ENCODE measurements around the gene SLC6A7. TPM values are rescaled to one million over a fixed set of nuclear protein-coding genes. Genes with fewer than 3 reads are reported as not detected.
A peak's percentile ranks its signal among the peaks of the same experiment; 100 is the strongest.
"Not testable (repeated sequence)": the region's sequence is repeated elsewhere in the genome, so short reads cannot be mapped to it uniquely, and the experiment has no call there.

The SLC6A7 gene
- polyA plus RNA-seq, 4 donors: 0.06 to 0.08 (median 0.06) TPM; not detected in 1

- DNase-seq (ENCODE audit: low read depth in 4 of 4, low spot score in 3 of 4): no peak
Observed at GRCh38 chr5:150214289-150214688, 24.4 kb downstream of the SLC6A7 start.

DNA sequence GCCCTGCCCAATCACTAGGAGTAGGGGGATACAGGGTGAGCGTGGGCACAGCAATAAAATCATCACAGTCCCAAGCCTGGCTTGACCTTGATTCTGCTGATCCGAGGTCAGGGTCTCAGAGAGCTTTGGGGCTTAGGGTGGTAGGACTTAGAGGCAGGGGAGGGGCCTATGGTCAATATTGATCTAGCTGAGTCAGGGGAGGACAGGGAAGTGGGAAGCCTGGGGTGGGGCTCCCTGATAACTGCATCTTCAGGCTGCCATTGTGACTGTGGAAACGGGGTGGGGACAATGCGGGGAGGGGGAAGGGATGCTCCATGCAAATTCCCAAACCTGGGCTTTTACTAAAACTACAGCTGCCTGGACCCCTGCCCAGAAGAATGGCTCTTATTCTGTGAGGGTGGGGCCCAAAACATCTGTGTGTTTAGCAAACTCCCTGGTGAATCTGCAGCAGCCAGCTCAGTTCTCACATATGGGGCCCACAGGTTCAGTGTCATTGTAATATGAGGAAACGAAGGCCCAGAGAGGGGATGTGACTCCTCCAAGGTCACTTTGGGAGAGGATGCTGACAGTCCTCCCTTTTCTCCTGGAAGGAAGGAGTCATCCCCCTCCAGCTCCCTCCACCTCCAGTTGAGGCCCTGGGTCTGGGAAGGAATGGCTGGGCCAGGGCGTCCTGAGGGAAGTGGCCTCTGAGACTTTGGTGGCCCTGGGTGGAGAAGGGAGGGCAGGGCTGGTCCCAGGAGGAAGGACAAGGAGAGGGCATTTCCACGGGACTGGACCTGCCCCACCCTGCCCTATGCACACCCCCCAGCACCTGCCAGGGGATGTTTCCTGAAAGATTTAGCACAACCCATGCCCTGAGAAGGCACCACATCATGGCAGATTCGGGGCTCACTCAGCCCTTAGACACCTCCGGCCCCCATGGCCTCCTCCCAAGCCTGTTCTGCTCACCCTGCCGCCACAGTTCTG lies 26.4 kb downstream of the SLC6A7 start:
- DNase-seq (ENCODE audit: low read depth in 4 of 4, low spot score in 3 of 4): no peak

- DNase-seq (ENCODE audit: low read depth in 4 of 4, low spot score in 3 of 4): no peak
Observed at GRCh38 chr5:150217038-150217437, 27.2 kb downstream of the SLC6A7 start.

- peak; percentile 57 to 77 (median 72) for DNase-seq (ENCODE audit: low read depth in 4 of 4, low spot score in 3 of 4)
Observed at GRCh38 chr5:150217873-150218692, 28.2 kb downstream of the SLC6A7 start.

- no peak for DNase-seq (ENCODE audit: low read depth in 4 of 4, low spot score in 3 of 4)
Observed at GRCh38 chr5:150218693-150219035, 28.8 kb downstream of the SLC6A7 start.

- DNase-seq (ENCODE audit: low read depth in 4 of 4, low spot score in 3 of 4): no peak
Observed at GRCh38 chr5:150219142-150219541, 29.3 kb downstream of the SLC6A7 start.

GRCh38 chr5:150219861-150220260 lies 30.0 kb downstream of the SLC6A7 start:
- no peak for DNase-seq (ENCODE audit: low read depth in 4 of 4, low spot score in 3 of 4)

DNA sequence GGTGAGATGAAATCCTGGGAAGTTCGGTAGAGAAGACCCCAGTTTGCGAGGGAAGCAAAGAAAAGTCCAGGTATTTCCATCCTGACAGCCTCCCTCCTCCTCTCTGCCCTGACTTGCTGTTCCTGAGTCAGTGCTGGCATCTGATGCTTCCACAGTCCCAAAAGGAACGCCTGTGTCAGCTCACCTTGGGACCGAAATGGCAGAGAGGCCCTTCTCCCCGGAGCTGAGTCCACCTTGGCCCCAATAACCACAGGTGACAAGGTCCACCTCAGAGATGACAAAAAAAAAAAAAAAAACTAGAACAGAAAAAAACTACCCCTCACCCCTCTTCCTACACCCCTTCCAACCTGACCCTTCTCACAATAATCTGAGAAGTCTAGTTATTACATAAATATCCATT lies 31.6 kb downstream of the SLC6A7 start:
- DNase-seq (ENCODE audit: low read depth in 4 of 4, low spot score in 3 of 4): no peak

DNA sequence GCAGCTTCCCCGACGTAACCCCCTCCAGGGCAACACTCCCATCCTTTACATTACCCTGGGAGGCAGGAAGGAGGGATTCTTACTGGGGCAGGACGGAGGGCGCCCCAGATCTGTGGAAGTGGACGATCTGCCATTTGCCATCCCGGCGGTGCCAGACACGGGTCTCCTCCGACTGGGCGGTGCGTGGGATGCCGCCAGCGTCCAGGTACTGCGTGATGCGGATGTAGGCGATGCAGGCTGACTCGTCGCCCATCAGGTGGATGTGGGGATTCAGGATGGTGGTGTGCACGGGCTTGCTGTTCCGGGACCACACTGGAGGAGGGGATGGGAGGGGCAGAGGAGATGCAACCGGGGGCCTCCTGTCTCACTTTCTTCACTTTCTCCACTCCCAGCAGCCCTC lies 33.0 kb downstream of the SLC6A7 start:
- no peak for DNase-seq (ENCODE audit: low read depth in 4 of 4, low spot score in 3 of 4)

- DNase-seq (ENCODE audit: low read depth in 4 of 4, low spot score in 3 of 4): no peak
Observed at GRCh38 chr5:150223474-150223873, 33.6 kb downstream of the SLC6A7 start.

DNA sequence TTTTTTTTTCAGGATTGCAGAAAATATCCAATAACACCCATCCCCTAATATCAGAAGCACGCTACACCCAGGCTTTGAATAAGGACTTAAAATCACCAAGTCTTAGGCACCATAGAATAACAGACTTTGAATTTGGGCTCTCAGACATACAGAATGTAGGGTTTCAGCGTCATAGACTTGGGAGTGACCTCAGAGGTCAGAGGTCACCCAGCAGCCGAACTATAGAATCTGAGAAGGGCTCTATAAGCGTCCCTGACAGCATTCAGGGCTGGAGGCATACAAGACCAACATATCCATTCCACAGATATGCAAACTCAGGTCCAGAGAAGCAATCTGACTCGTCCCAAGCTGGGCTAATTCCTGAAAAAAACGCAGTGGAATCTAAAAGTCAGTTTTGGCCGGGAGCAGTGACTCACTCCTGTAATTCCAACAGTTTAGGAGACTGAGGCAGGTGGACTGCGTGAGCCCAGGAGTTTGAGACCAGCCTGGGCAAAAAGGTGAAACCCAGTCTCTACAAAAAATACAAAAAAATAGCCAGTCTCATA lies 34.7 kb downstream of the SLC6A7 start:
- no peak for DNase-seq (ENCODE audit: low read depth in 4 of 4, low spot score in 3 of 4)

GRCh38 chr5:150227036-150227435 lies 37.2 kb downstream of the SLC6A7 start:
- no peak for DNase-seq (ENCODE audit: low read depth in 4 of 4, low spot score in 3 of 4)

DNA sequence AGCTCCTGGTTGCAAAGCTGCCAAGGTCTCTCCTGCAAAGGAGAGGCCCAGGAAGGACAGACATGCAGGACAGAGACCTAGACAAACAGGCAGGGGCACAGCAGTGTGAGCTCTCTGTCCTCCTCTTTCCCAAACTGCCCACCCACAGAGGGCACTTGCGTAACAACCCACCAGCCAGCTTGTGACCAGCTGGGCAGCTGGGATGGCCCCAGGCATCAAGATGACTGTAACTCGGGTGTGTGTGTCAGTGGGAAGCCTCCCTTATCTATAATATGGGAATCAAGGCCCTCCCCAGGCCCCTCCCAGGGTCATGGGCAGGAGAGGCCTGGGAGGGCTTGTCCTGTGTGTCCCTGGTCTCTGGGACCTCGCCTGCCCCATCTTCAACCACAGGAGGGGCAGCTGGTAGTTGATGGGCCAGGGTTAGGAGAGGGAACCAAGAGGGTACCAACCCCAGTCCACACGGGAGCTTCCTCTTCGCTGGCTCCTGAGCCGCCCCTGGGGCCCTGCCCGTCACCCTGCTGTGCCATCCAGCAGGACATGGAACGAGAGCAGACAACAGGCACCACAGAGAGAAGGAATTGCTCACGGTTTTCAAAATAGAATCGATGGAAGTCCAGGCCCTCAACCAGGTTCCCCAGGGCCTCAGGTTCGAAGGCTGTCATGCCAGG lies 37.9 kb downstream of the SLC6A7 start:
- DNase-seq (ENCODE audit: low read depth in 4 of 4, low spot score in 3 of 4): no peak

DNA sequence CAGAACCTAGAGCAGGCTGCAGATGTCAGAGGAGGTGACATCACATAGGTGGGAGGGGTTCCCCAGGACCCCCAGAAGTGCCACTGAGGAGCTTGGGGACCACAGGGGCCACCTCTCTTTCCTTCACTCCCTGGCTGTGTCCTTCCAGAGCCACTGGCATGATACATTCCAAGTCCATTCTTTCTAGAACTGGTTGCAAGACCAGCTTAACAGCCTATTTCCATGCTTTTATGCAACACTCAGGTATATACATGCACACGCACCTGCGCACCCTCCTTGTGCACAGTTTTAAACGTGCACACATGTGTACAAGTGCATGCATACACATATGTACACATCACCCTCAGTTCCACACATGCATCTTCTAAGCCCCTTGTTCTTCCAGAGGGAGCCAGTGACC lies 39.7 kb downstream of the SLC6A7 start:
- no peak for DNase-seq (ENCODE audit: low read depth in 4 of 4, low spot score in 3 of 4)

- no peak for DNase-seq (ENCODE audit: low read depth in 4 of 4, low spot score in 3 of 4)
Observed at GRCh38 chr5:150230842-150231241, 41.0 kb downstream of the SLC6A7 start.

GRCh38 chr5:150233706-150234105 lies 43.8 kb downstream of the SLC6A7 start:
- DNase-seq (ENCODE audit: low read depth in 4 of 4, low spot score in 3 of 4): not testable (repeated sequence)

- no peak for DNase-seq (ENCODE audit: low read depth in 4 of 4, low spot score in 3 of 4)
Observed at GRCh38 chr5:150234576-150235499, 45.0 kb downstream of the SLC6A7 start.

DNA sequence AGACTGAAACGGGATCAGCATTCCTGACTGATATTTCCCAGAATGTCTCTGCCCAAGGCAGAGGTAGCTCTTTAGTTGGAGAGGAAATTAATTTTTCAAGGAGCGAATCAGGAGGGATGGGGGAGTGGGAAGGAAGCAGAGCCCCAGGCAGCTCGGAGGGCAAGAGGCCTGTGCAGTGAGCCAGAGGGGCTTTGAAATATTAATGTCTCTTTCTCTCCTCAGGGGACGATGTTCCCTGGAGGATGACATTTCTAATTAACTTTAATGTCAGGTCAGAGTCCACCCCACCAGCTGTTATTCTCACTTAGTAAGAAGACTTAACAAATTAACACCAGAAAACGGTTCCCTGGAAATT lies 45.6 kb downstream of the SLC6A7 start:
- peak in 2 of 4 donors; percentile 36 to 45 for DNase-seq (ENCODE audit: low read depth in 4 of 4, low spot score in 3 of 4)

DNA sequence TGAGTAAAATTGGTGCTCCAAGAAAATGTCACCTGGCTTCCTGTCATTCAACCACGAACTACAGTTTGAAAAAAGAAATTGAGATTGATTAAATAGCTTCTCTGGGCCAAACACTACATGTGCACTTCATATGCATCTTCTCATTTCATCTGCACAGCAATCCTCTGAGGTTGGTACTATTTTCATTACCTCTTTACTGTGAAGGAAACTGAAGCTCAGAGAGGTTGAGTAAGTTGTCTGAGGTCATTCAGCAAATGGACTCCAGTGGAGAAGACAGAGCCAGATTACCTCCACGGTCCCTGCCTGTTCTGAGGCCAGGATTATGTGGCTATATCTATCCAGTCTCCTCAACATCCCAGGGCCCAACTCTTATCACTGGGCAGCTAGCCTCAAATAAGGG lies 46.5 kb downstream of the SLC6A7 start:
- DNase-seq (ENCODE audit: low read depth in 4 of 4, low spot score in 3 of 4): no peak

Data from right renal pelvis (tissue), 4 donors.